SK-N-SH treated with all-trans-retinoic acid at 6 μM for 48 hours (cell line): ENCODE results near the gene PCMTD2.

Experiments used
- ATAC-seq: fragments of 200-7000 bp; cut with Tn5 transposase; 3 replicates; pipeline ENCODE4 v1.9.1; 2020; ENCODE audit warnings: mild to moderate bottlenecking, moderate library complexity
- ARNTL ChIP-seq: fragments of 450-650 bp; formaldehyde crosslinking; IDR thresholded peaks from 2 replicates; pipeline ENCODE4 v1.5.0; 2020; ENCODE audit warnings: low read depth, mild to moderate bottlenecking, moderate library complexity, borderline replicate concordance
- BACH2 ChIP-seq: fragments of 250-450 bp; sonication (Bioruptor Pico); IDR thresholded peaks from 2 replicates; pipeline ENCODE4 v1.9.0; 2021; ENCODE audit warnings: mild to moderate bottlenecking, borderline replicate concordance
- CREB5 ChIP-seq: fragments of 250-450 bp; sonication (Bioruptor Pico); IDR thresholded peaks from 2 replicates; pipeline ENCODE4 v1.5.1; 2020; ENCODE audit warnings: low read depth, mild to moderate bottlenecking, moderate library complexity
- CSDC2 ChIP-seq: fragments of 250-450 bp; sonication (Bioruptor Pico); IDR thresholded peaks from 2 replicates; pipeline ENCODE4 v1.5.0; 2020; ENCODE audit warnings: mild to moderate bottlenecking, moderate library complexity
- CSRNP3 ChIP-seq: fragments of 250-450 bp; sonication (Bioruptor Pico); IDR thresholded peaks from 2 replicates; pipeline ENCODE4 v1.5.1; 2021; ENCODE audit warnings: mild to moderate bottlenecking, moderate library complexity
- ESRRG ChIP-seq: fragments of 250-450 bp; sonication (Bioruptor Pico); IDR thresholded peaks from 2 replicates; pipeline ENCODE4 v1.6.1; 2021; ENCODE audit warnings: mild to moderate bottlenecking
- GLIS3 ChIP-seq: fragments of 250-450 bp; sonication (Bioruptor Pico); IDR thresholded peaks from 2 replicates; pipeline ENCODE4 v1.5.0; 2020; ENCODE audit warnings: mild to moderate bottlenecking, moderate library complexity
- ISL1 ChIP-seq: fragments of 250-450 bp; sonication (Bioruptor Pico); IDR thresholded peaks from 2 replicates; pipeline ENCODE4 v2.1.2; 2022; ENCODE audit warnings: mild to moderate bottlenecking, moderate library complexity
- OSR1 ChIP-seq: fragments of 250-450 bp; sonication (Bioruptor Pico); IDR thresholded peaks from 2 replicates; pipeline ENCODE4 v1.8.0; 2022; ENCODE audit warnings: moderate library complexity, mild to moderate bottlenecking, inconsistent platforms
- PATZ1 ChIP-seq: fragments of 250-450 bp; sonication (Bioruptor Pico); IDR thresholded peaks from 2 replicates; pipeline ENCODE4 v1.8.0; 2020; ENCODE audit warnings: mild to moderate bottlenecking, moderate library complexity, borderline replicate concordance
- POU6F1 ChIP-seq: fragments of 250-450 bp; sonication (Bioruptor Pico); IDR thresholded peaks from 2 replicates; pipeline ENCODE4 v1.8.0; 2021; ENCODE audit warnings: low read depth, mild to moderate bottlenecking, moderate library complexity, borderline replicate concordance
- PPARA ChIP-seq: fragments of 250-450 bp; sonication (Bioruptor Pico); IDR thresholded peaks from 2 replicates; pipeline ENCODE4 v1.5.0; 2020; ENCODE audit warnings: mild to moderate bottlenecking, borderline replicate concordance
- RARB ChIP-seq: fragments of 250-450 bp; sonication (Bioruptor Pico); IDR thresholded peaks from 2 replicates; pipeline ENCODE4 v1.8.0; 2021; ENCODE audit warnings: mild to moderate bottlenecking, moderate library complexity
- SNAI2 ChIP-seq: fragments of 250-450 bp; sonication (Bioruptor Pico); IDR thresholded peaks from 2 replicates; pipeline ENCODE4 v1.5.0; 2020; ENCODE audit warnings: mild to moderate bottlenecking, moderate library complexity
- TCF4 ChIP-seq: fragments of 250-450 bp; sonication (Bioruptor Pico); IDR thresholded peaks from 2 replicates; pipeline ENCODE4 v1.8.0; 2021; ENCODE audit warnings: mild to moderate bottlenecking, moderate library complexity, borderline replicate concordance
- TOX ChIP-seq: fragments of 250-450 bp; sonication (Bioruptor Pico); IDR thresholded peaks from 2 replicates; pipeline ENCODE4 v1.8.0; 2021; ENCODE audit warnings: mild to moderate bottlenecking, moderate library complexity, borderline replicate concordance
- TSHZ2 ChIP-seq: fragments of 250-450 bp; sonication (Bioruptor Pico); IDR thresholded peaks from 2 replicates; pipeline ENCODE4 v1.5.0; 2020; ENCODE audit warnings: mild to moderate bottlenecking, moderate library complexity
- ZC3H10 ChIP-seq: fragments of 250-450 bp; sonication (Bioruptor Pico); IDR thresholded peaks from 2 replicates; pipeline ENCODE4 v1.5.1; 2021; ENCODE audit warnings: mild to moderate bottlenecking, moderate library complexity
- ZFP3 ChIP-seq: fragments of 250-450 bp; sonication (Bioruptor Pico); IDR thresholded peaks from 2 replicates; pipeline ENCODE4 v1.5.0; 2020; ENCODE audit warnings: mild to moderate bottlenecking, moderate library complexity
- ZFP30 ChIP-seq: fragments of 450-650 bp; formaldehyde crosslinking; IDR thresholded peaks from 2 replicates; pipeline ENCODE4 v1.5.0; 2022; ENCODE audit warnings: mild to moderate bottlenecking, moderate library complexity
- ZNF565 ChIP-seq: fragments of 450-650 bp; formaldehyde crosslinking; conservative IDR thresholded peaks from 2 replicates; pipeline ENCODE4 v1.5.0; 2020; ENCODE audit warnings: low read depth, mild to moderate bottlenecking, moderate library complexity
- ZNF70 ChIP-seq: fragments of 450-650 bp; formaldehyde crosslinking; IDR thresholded peaks from 2 replicates; pipeline ENCODE4 v1.5.0; 2020; ENCODE audit warnings: mild to moderate bottlenecking, moderate library complexity
- ZNF8 ChIP-seq: fragments of 450-650 bp; formaldehyde crosslinking; IDR thresholded peaks from 2 replicates; pipeline ENCODE4 v1.5.0; 2020; ENCODE audit warnings: mild to moderate bottlenecking, moderate library complexity

PCMTD2 gene

GRCh38 chr20:64225828-64226598, 29.5 kb upstream of the PCMTD2 start:
- TF ChIP-seq ZFP30 (CRISPR knock-in tag) (no peak), SNAI2 (no peak), ARNTL (no peak), PPARA (no peak), CSRNP3 (no peak), CSDC2 (CRISPR knock-in tag) (no peak), BACH2 (no peak), GLIS3 (no peak), ZNF565 (CRISPR knock-in tag) (no peak), OSR1 (CRISPR knock-in tag) (no peak), ZNF70 (CRISPR knock-in tag) (no peak), TOX (CRISPR knock-in tag) (no peak), ZNF8 (CRISPR knock-in tag) (no peak), ESRRG (no peak)
- ATAC-seq: no peak

- TF ChIP-seq ZFP3 (CRISPR knock-in tag): no peak
- no peak for TF ChIP-seq ISL1
- no peak for TF ChIP-seq ZC3H10 (CRISPR knock-in tag)
- no peak for TF ChIP-seq RARB
- TF ChIP-seq CSDC2 (CRISPR knock-in tag): no peak
- no peak for TF ChIP-seq TCF4 (CRISPR knock-in tag)
- no peak for TF ChIP-seq POU6F1 (CRISPR knock-in tag)
- TF ChIP-seq OSR1 (CRISPR knock-in tag): no peak
- no peak for TF ChIP-seq ESRRG
- no peak for TF ChIP-seq TSHZ2 (CRISPR knock-in tag)
- no peak for TF ChIP-seq SNAI2
- no peak for TF ChIP-seq PATZ1 (CRISPR knock-in tag)
- TF ChIP-seq ZNF70 (CRISPR knock-in tag): no peak
- ATAC-seq: no peak
Measured at GRCh38 chr20:64226686-64227580, 28.6 kb upstream of the PCMTD2 start.

GRCh38 chr20:64228086-64228653, 27.4 kb upstream of the PCMTD2 start:
- no peak for TF ChIP-seq BACH2
- no peak for TF ChIP-seq CREB5 (CRISPR knock-in tag)
- TF ChIP-seq ZFP3 (CRISPR knock-in tag): no peak
- no peak for TF ChIP-seq RARB
- TF ChIP-seq, all 23 proteins: peak for 0
- no peak for ATAC-seq
